ENCODE data around the gene LPP. TPM values are rescaled to one million over a fixed set of nuclear protein-coding genes. Genes with fewer than 3 reads are reported as not detected.

Gene LPP
- total and polyA plus RNA-seq, 2 of the 13 experiments (the other 11 are each of a cell fraction or from before 2014, with no cell fraction given): 19.2 to 29.9 TPM

DNA sequence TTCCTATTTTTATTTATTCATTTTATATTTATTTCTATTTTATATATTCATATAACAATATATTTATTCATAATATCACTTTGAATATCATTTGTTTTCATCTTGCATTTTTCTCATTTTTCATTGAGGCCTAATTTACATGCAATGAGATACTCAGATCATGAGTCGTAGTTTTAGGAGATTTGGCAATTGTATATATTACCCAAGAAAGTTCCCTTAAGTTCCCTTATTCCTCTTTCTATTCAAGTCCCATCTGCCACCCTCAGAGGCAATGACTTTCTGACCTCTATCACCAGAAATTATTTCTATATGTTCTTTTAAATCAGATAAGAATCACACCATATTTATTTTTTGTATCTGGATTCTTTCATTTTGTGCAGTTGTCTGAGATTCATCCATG is 688.7 kb downstream of the LPP start:
- TF ChIP-seq ZKSCAN8 (CRISPR knock-in tag; IDR thresholded peaks at IDR 0.05; ENCODE audit: borderline replicate concordance) (no peak), FIP1L1 (IDR thresholded peaks at IDR 0.05; ENCODE audit: borderline replicate concordance, insufficient read depth, low read depth, low read length) (no peak), TGIF2 (CRISPR knock-in tag; IDR thresholded peaks at IDR 0.05) (no peak)
- ATAC-seq: no peak
- no peak for DNase-seq (ENCODE audit: low spot score)
- FAIRE-seq: no peak
- H2AFZ ChIP-seq (ENCODE audit: low read length): no peak overlapping the region
- H3K9me3 ChIP-seq (ENCODE audit: low read length): no peaks in the 10 kb centered on the region
- POLR2A ChIA-PET: no interaction called here
- intact Hi-C loops (cut with micrococcal nuclease; ENCODE audit: unreplicated experiment) (no loop called here), in situ Hi-C loops (cut with HindIII; ENCODE audit: extremely low pct_ligation_motif_present, low pct_unique_long_range_greater_than_20kb) (no loop called here)
- no TSS peak for BruUV-seq (replicated peaks)
- H3K9ac ChIP-seq (ENCODE audit: insufficient read depth, low read depth, low read length): no peak overlapping the region
- H3K36me3 ChIP-seq (replicated peaks in 1 of 2; ENCODE audit: control insufficient read depth in 1 of 2, insufficient read depth in 2 of 2, low read length in 2 of 2): no peaks in the 10 kb centered on the region
- no peaks in the 10 kb centered on the region for H4K20me1 ChIP-seq (ENCODE audit: insufficient read depth, low read length)
- WGBS (ENCODE audit: low lambda C conversion rate): 97% methylated on average over 1 of the region's 1 CpG
- H3K4me3 ChIP-seq (replicated peaks in 1 of 3; ENCODE audit: insufficient read depth in 1 of 3, low read depth in 2 of 3, low read length in 3 of 3): no peak overlapping the region
- H3K27me3 ChIP-seq (ENCODE audit: control insufficient read depth in 1 of 2, insufficient read depth in 2 of 2, low read length in 2 of 2): no peaks in the 10 kb centered on the region
- no peak overlapping the region for H3K27ac ChIP-seq (ENCODE audit: extremely low read length, insufficient read depth, low read length)
- no peak overlapping the region for H3K4me2 ChIP-seq (ENCODE audit: low read depth, low read length)
- CTCF ChIA-PET (ENCODE audit: low intra/inter-chr PET ratio, low total read pairs): no interaction called here
- no peaks in the 10 kb centered on the region for H3K79me2 ChIP-seq (ENCODE audit: insufficient read depth, low read length)
- peaks cover 34% of the 10 kb centered on the region for H3K4me1 ChIP-seq (ENCODE audit: insufficient read depth, low read length)

DNA sequence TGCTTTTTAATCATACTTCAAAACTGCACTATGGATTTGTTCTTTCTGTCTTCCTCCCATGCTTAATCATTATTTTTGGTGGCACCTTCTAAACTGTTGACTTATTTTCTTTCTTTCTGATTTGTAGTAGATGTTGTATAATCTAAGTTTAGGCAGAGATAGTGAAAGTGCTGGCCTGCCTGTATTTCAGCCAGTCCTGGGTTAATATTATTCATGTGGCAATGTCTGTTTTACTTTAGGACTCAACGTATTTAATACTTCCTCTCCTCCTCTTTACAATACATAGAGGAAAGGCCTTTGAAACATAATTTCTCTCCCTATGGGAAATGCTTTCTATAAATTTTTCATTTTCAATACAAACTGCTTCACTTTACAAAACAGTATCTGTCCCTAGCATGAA is 690.1 kb downstream of the LPP start:
- WGBS (ENCODE audit: low lambda C conversion rate): 88% methylated on average over 1 of the region's 1 CpG
- no TSS peak for BruUV-seq (replicated peaks)

More for the DNA sequence above, 690.1 kb downstream of the LPP start:
- Histone ChIP-seq H3K4me3 (replicated peaks in 1 of 3; ENCODE audit: insufficient read depth in 1 of 3, low read depth in 2 of 3, low read length in 3 of 3) (no peak overlapping the region), H3K79me2 (ENCODE audit: insufficient read depth, low read length) (no peaks in the 10 kb centered on the region), H3K36me3 (replicated peaks in 1 of 2; ENCODE audit: control insufficient read depth in 1 of 2, insufficient read depth in 2 of 2, low read length in 2 of 2) (no peaks in the 10 kb centered on the region), H3K27ac (ENCODE audit: extremely low read length, insufficient read depth, low read length) (no peak overlapping the region), H4K20me1 (ENCODE audit: insufficient read depth, low read length) (no peaks in the 10 kb centered on the region), H3K27me3 (ENCODE audit: control insufficient read depth in 1 of 2, insufficient read depth in 2 of 2, low read length in 2 of 2) (no peaks in the 10 kb centered on the region), H3K9ac (ENCODE audit: insufficient read depth, low read depth, low read length) (no peak overlapping the region), H3K4me1 (ENCODE audit: insufficient read depth, low read length) (peaks cover 26% of the 10 kb centered on the region), H3K4me2 (ENCODE audit: low read depth, low read length) (no peak overlapping the region), H2AFZ (ENCODE audit: low read length) (no peak overlapping the region), H3K9me3 (ENCODE audit: low read length) (no peaks in the 10 kb centered on the region)
- ChIA-PET POLR2A (no interaction called here), CTCF (ENCODE audit: low intra/inter-chr PET ratio, low total read pairs) (no interaction called here)
- ATAC-seq (no peak), FAIRE-seq (no peak), DNase-seq (ENCODE audit: low spot score) (no peak)
- TF ChIP-seq ELF4 (CRISPR knock-in tag; IDR thresholded peaks at IDR 0.05; ENCODE audit: borderline replicate concordance): no peak
- TF ChIP-seq, protein P1, sequence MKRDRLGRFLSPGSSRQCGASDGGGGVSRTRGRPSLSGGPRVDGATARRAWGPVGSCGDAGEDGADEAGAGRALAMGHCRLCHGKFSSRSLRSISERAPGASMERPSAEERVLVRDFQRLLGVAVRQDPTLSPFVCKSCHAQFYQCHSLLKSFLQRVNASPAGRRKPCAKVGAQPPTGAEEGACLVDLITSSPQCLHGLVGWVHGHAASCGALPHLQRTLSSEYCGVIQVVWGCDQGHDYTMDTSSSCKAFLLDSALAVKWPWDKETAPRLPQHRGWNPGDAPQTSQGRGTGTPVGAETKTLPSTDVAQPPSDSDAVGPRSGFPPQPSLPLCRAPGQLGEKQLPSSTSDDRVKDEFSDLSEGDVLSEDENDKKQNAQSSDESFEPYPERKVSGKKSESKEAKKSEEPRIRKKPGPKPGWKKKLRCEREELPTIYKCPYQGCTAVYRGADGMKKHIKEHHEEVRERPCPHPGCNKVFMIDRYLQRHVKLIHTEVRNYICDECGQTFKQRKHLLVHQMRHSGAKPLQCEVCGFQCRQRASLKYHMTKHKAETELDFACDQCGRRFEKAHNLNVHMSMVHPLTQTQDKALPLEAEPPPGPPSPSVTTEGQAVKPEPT (CRISPR knock-in tag; IDR thresholded peaks at IDR 0.05; ENCODE audit: low read depth): no peak
- TF ChIP-seq, protein P2, sequence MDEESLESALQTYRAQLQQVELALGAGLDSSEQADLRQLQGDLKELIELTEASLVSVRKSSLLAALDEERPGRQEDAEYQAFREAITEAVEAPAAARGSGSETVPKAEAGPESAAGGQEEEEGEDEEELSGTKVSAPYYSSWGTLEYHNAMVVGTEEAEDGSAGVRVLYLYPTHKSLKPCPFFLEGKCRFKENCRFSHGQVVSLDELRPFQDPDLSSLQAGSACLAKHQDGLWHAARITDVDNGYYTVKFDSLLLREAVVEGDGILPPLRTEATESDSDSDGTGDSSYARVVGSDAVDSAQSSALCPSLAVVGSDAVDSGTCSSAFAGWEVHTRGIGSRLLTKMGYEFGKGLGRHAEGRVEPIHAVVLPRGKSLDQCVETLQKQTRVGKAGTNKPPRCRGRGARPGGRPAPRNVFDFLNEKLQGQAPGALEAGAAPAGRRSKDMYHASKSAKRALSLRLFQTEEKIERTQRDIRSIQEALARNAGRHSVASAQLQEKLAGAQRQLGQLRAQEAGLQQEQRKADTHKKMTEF (CRISPR knock-in tag; IDR thresholded peaks at IDR 0.05): no peak
- no peak for TF ChIP-seq RCOR2 (CRISPR knock-in tag; IDR thresholded peaks at IDR 0.05)
- in situ Hi-C loops (cut with HindIII; ENCODE audit: extremely low pct_ligation_motif_present, low pct_unique_long_range_greater_than_20kb) (no loop called here), intact Hi-C loops (cut with micrococcal nuclease; ENCODE audit: unreplicated experiment) (no loop called here)
